Measurements from ENCODE around the gene RABAC1. TPM values are rescaled to one million over a fixed set of nuclear protein-coding genes. Genes with fewer than 3 reads are reported as not detected.

The RABAC1 gene
- total and polyA plus RNA-seq, 9 of the 15 experiments (the other 6 are each of a cell fraction or from before 2014, with no cell fraction given) = 2.4 to 28.1 (median 9.3) TPM

DNA sequence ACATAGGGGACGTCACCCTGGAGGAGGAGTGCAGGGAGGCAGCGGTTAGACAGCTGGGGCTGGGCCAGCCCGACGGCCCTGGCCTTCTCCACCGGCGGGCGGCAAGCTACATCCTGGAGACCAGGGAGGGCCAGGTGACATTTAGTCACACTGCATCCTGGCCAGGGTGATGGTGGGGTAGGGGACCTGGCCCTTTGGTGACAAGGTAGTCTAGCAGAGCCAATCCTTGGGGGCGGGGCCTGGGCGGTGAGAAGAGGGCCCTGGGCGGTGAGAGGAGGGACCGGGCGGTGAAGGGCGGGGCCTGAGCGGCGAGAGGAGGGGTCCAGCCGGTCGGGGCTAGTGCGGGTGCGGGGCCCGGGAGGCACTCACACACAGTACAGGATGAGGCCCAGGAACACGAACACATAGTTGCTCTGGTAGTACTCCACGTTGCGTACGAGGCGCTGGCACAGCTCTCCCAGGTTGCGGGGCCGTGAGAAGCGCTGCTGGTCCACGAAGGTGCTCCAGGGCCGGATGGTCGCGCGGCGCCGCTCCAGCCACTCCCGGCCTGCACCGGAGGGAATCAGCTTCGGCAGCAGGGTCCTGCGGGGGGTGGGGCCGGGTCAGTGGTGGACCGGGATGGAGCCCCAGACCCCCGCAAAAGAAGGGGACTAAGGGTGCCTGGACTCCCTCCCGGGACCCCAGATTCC is 610 bp downstream of the RABAC1 start (continued):
- no peak for TF ChIP-seq JUN (IDR thresholded peaks at IDR 0.05; ENCODE audit: borderline replicate concordance, low read depth, low read length)
- 0 out of 2 replicates have a peak, but pooled peaks have one; percentile 38 for TF ChIP-seq JUN (CRISPR knock-in tag; IDR thresholded peaks at IDR 0.05; ENCODE audit: borderline replicate concordance)
- no peak for TF ChIP-seq CBFA2T2 (conservative IDR thresholded peaks at IDR 0.05)
- TF ChIP-seq ZFX (CRISPR knock-in tag; IDR thresholded peaks at IDR 0.05) = peak; percentile 84; the same call in 1 of the 2 replicates

GRCh38 chr19:41957838-41958366 is 1.2 kb downstream of the RABAC1 start:
- no TSS peak for BruUV-seq (replicated peaks)
- CTCF ChIA-PET (ENCODE audit: low intra/inter-chr PET ratio) = interaction anchor here (0.7 to 2.1 kb wide), 5 partner anchors 17 to 165 kb away, joined by 3 to 18 read pairs (median 7); partner anchors contain the start of gene RPS19
- FAIRE-seq (peak; percentile 100), ATAC-seq (peak; percentile 86), DNase-seq (ENCODE audit: extremely low read depth in 1 of 4, low spot score in 3 of 4) (peak; percentile 87 to 93 (median 90))
- WGBS (ENCODE audit: insufficient coverage, low coverage, missing lambda C conversion rate) = 3% methylated on average over 9 of the region's 10 CpGs
- Histone ChIP-seq H3K4me2 (ENCODE audit: insufficient read depth, low read length) (peak overlapping the region; percentile 93), H2AFZ (ENCODE audit: low read depth, low read length) (peak overlapping the region; percentile 95), H3K27ac (ENCODE audit: extremely low read depth, low read depth, low read length) (peak overlapping the region; percentile 57; the same call in 2 of the 3 replicates), H3K4me1 (replicated peaks in 1 of 2; ENCODE audit: control insufficient read depth in 2 of 2, insufficient read depth in 2 of 2, low read length in 2 of 2) (peaks cover 15 to 40% of the 10 kb centered on the region in 2 experiments; a peak in 4 of 5 replicates), H3K27me3 (ENCODE audit: control insufficient read depth in 2 of 2, insufficient read depth in 2 of 2, low read length in 2 of 2) (no peaks in the 10 kb centered on the region), H3K36me3 (ENCODE audit: control insufficient read depth, insufficient read depth, low read length) (no peaks in the 10 kb centered on the region), H4K20me1 (replicated peaks; ENCODE audit: control insufficient read depth, insufficient read depth, low read length) (no peaks in the 10 kb centered on the region), H3K4me3 (peak overlapping the region; percentile 61), H3K9ac (ENCODE audit: insufficient read depth in 1 of 2, low read depth in 2 of 2, low read length in 2 of 2) (peak overlapping the region; percentile 77 to 90; a peak in 2 of 4 replicates), H3K9me3 (replicated peaks; ENCODE audit: control insufficient read depth, insufficient read depth, low read depth, low read length) (no peaks in the 10 kb centered on the region), H3K79me2 (ENCODE audit: control insufficient read depth, insufficient read depth, low read length) (no peaks in the 10 kb centered on the region), H3K9me1 (ENCODE audit: control insufficient read depth, insufficient read depth, low read length) (no peaks in the 10 kb centered on the region)
- intact Hi-C loops (cut with micrococcal nuclease) (loop anchor here (1.0 to 2.0 kb wide), 3 partner anchors 65 to 85 kb away; no protein-coding TSS in a partner anchor), in situ Hi-C loops (cut with MboI) (loop anchor here (10.0 kb wide), 1 partner anchor 163 kb away; the partner anchor contains the start of gene CEACAM3)
- POLR2A ChIA-PET = interaction anchor here (0.5 to 2.7 kb wide), 12 partner anchors 13 to 114 kb away, joined by 3 to 14 read pairs (median 4); partner anchors contain the start of gene RPS19
- TF ChIP-seq MIER1 (IDR thresholded peaks at IDR 0.05; ENCODE audit: low read depth) (no peak), TEAD4 (IDR thresholded peaks at IDR 0.05; ENCODE audit: low read length) (0 out of 2 replicates have a peak, but pooled peaks have one; percentile 27), TEAD4 (CRISPR knock-in tag; IDR thresholded peaks at IDR 0.05; ENCODE audit: borderline replicate concordance) (no peak), KLF10 (CRISPR knock-in tag; IDR thresholded peaks at IDR 0.05) (no peak), DEAF1 (CRISPR knock-in tag; IDR thresholded peaks at IDR 0.05) (peak; percentile 79), ZNF280B (CRISPR knock-in tag; IDR thresholded peaks at IDR 0.05) (no peak), ARNT (IDR thresholded peaks at IDR 0.05) (peak in 1 of 2 experiments; percentile 48; a peak in 1 of 4 replicates), CTBP1 (IDR thresholded peaks at IDR 0.05; ENCODE audit: borderline replicate concordance) (0 out of 2 replicates have a peak, but pooled peaks have one; percentile 27), ZNF263 (CRISPR knock-in tag; IDR thresholded peaks at IDR 0.05; ENCODE audit: borderline replicate concordance) (peak; percentile 56; the same call in 1 of the 2 replicates), NEUROD1 (IDR thresholded peaks at IDR 0.05; ENCODE audit: borderline replicate concordance, low read depth, low read length, partially characterized antibody) (no peak), ESRRA (IDR thresholded peaks at IDR 0.05; ENCODE audit: borderline replicate concordance, low read depth) (peak; percentile 13; the same call in 1 of the 2 replicates), HDGF (IDR thresholded peaks at IDR 0.05) (peak; percentile 92; the same call in 1 of the 2 replicates), CBFA2T3 (IDR thresholded peaks at IDR 0.05) (no peak), NBN (IDR thresholded peaks at IDR 0.05; ENCODE audit: low read depth) (peak; percentile 84)
